Rectal smooth muscle tissue (tissue), 1 donor: ENCODE measurements around the gene MT1X.
"Not testable (repeated sequence)": the region's sequence is repeated elsewhere in the genome, so short reads cannot be mapped to it uniquely, and the experiment has no call there.

Experiments used
- H3K27ac ChIP-seq: one replicate; pipeline ENCODE4 v1.7.0; 2013; ENCODE audit warnings: low read depth, low read length, inconsistent platforms
- H3K27me3 ChIP-seq: one replicate; pipeline ENCODE4 v1.7.0; 2013; ENCODE audit warnings: low read length; ENCODE audit not compliant: control insufficient read depth, insufficient read depth
- H3K36me3 ChIP-seq: one replicate; pipeline ENCODE4 v1.7.0; 2013; ENCODE audit warnings: low read length; ENCODE audit not compliant: control insufficient read depth, insufficient read depth
- H3K4me1 ChIP-seq: one replicate; pipeline ENCODE4 v1.7.0; 2013; ENCODE audit warnings: low read length; ENCODE audit not compliant: control insufficient read depth, insufficient read depth
- H3K4me3 ChIP-seq: one replicate; pipeline ENCODE4 v1.7.0; 2013; ENCODE audit warnings: low read length
- H3K9ac ChIP-seq: one replicate; pipeline ENCODE4 v1.7.0; 2013; ENCODE audit warnings: low read length

MT1X gene

DNA sequence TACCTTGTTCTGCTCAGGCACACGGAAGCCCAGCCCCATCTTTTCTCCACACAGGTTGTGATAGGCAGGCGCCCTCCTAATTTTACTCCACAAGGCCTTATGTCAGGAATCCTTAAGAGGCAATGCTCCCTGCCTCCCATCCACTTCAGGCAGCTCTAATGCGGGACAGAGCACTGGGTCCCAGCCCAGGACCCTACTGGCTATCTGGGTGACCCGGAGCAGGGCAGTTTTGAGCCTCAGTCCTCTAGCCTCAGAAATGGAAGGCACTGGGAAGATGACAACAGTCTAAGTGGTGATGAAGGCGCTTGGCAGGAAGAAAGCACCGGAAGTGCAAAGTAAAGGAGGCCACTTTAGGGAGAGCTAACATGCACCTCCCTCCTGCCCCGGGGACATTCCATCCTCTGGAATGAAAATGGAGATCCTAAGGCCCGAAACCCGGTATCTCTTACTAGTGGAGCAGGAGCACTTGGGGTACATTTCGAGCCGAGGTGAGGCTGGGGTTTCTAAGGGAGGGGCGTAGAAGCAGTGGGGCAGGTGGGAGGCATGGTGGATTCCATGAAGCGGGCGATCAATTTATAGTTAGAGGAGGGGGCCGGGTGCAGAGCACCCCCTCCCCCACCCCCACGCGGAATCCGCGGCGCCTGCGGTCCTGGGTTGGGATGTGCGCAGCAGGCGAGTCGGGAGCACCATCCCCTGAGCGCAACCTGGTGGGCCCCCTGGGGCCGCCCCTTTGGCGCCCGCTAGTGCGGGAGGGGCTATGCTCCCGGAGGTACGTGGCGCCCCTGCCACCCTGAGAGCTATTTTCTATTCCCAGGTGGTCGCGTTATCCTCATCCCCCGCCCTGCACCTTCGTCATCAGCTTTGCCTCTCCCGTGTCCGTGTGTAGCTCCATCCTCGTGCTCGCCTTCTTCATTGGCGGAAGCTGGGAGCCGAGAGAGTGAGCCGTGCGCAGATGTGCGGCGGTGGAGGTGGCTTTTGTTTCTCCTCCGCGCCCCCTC, 19.6 kb upstream of the MT1X start:
- Histone ChIP-seq H3K27ac (no peak overlapping the region), H3K36me3 (no peaks in the 10 kb centered on the region), H3K4me3 (peak overlapping the region; percentile 27), H3K27me3 (peaks cover 15% of the 10 kb centered on the region), H3K9ac (no peak overlapping the region), H3K4me1 (peaks cover 3% of the 10 kb centered on the region)

DNA sequence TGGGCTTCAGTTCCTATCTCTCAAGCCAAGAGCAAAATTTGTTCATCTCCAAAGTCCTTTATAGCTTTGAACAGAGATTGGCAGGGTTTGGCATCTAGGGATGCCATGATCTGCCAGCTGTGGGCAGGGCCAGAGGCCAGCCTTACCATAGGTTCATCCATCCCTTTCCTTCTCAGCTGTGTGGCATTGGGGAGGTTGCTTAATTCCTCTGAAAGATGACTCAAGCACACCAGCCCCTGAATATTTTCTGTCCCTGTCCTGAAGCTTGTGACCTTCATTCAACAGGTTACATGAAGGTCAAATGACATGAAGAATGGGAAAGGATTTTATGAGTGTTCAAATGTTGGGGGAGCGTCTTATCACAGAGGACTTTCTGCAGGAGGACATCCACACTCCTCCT, 17.8 kb upstream of the MT1X start:
- Histone ChIP-seq H3K9ac (no peak overlapping the region), H3K4me3 (no peak overlapping the region), H3K4me1 (no peaks in the 10 kb centered on the region), H3K27ac (no peak overlapping the region), H3K36me3 (no peaks in the 10 kb centered on the region), H3K27me3 (peaks cover 23% of the 10 kb centered on the region)

DNA sequence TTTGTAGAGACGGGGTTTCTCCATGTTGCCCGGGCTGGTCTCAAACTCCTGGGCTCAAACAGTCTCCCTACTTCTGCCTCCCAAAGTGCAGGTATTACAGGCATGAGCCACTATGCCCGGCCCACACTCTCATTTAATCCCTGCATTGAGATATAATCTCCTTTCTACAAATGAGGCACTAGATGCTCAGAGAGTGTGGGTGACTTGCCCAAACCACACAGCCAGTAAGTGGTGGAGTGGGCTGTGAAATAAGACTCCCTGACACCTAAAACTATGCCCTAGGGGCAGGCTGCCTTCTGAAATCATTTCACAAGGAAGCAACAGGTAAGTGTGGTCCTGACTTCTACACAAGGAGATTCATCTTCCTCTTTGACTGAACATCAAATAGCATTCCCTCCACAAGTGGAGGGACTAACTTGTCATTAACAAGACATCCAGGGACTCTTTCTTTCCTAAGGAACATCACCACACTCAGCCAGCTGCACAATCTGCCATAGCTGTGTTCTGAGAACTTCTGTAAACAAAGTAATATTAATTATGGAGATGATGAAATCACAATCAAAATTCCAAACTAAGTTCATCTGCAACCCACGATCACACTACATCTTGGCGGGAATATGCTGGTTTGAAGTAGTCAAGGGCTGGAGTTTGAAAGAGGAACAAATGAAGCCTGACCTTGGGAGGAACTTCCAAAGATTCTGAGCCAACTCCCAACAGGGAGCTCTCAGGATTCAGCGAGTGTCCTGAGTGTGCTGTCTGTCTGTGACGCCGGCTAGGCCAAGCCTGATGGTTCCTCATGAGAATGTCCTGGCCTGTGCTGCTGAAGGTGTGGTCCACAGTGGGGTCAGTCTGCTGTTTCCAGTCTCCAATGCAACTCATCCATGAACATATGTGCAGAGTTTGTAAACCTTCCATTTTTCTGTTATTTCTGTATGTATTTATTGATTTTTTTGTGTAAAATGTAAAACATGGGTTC, 16.7 kb upstream of the MT1X start:
- peaks cover 29% of the 10 kb centered on the region for H3K27me3 ChIP-seq
- H3K4me3 ChIP-seq, H3K9ac ChIP-seq, H3K27ac ChIP-seq, H3K4me1 ChIP-seq, H3K36me3 ChIP-seq: not testable (repeated sequence)

GRCh38 chr16:56667581-56668571, 14.4 kb upstream of the MT1X start, which contains the start of gene MT1G:
TSS of gene MT1G (minus strand) at chr16:56668065. CDS start at chr16:56667993, 72 bp downstream.
- H3K4me3 ChIP-seq, result peak within 1 kb of the TSS; percentile 62
- H3K27me3 ChIP-seq, result peaks cover 30% of the 10 kb centered on the region

DNA sequence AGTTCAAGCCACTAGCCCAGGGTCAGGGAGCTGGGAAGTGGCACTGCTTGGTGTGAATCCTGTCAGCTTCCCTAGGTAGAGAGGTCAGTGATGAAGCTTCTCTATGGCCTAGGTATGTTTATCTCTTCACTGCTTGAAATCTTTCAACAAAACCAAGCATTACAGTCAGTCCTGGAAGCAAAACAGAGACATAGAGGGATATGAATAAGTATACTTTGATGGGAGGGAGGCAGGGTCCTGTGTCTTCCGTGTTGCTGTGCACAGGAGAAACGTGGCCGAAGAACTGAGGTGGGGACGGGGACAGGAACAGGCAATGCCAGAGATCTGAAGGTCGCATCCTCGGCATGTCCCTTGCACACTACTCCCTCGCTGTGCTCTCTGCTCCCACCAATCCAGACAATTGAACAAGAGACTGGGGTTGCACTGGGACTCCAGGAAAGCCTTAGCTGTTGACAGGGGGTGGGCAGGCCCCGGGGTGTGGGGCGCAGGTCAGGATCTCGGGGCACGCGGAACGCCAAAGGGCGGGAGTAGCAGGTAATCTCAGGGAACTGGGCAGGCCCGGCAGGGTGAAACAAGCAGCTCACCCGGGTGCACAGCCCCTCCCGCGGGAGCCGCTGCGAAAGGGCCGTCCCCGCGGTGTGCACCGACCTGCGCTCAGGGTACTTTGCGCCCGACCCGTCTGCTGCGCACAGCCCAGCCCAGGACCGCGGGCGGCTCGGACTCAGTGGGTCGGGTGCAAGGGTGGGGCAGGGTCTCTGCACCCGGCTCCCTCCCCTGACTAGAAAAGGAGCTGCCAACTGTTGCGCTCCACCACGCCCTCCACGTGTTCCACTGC, 13.0 kb upstream of the MT1X start, which contains the start of gene MT1H:
MT1H (plus strand) TSS at position 810 of the 835 bp plus-strand sequence. CDS start 71 bp downstream, outside the sequence.
- no peaks in the 10 kb centered on the region for H3K36me3 ChIP-seq
- H3K4me3 ChIP-seq, result no peak within 1 kb of the TSS
- H3K27me3 ChIP-seq, result peaks cover 28% of the 10 kb centered on the region
- no peak within 1 kb of the TSS for H3K27ac ChIP-seq
- no peak within 1 kb of the TSS for H3K9ac ChIP-seq
- no peaks in the 10 kb centered on the region for H3K4me1 ChIP-seq

More at GRCh38 chr16:56667581-56668571, 14.4 kb upstream of the MT1X start, which contains the start of gene MT1G:
- H3K9ac ChIP-seq, result peak within 1 kb of the TSS; percentile 56
- H3K36me3 ChIP-seq, result no peaks in the 10 kb centered on the region
- H3K4me1 ChIP-seq, result no peaks in the 10 kb centered on the region
- H3K27ac ChIP-seq, result no peak within 1 kb of the TSS

DNA sequence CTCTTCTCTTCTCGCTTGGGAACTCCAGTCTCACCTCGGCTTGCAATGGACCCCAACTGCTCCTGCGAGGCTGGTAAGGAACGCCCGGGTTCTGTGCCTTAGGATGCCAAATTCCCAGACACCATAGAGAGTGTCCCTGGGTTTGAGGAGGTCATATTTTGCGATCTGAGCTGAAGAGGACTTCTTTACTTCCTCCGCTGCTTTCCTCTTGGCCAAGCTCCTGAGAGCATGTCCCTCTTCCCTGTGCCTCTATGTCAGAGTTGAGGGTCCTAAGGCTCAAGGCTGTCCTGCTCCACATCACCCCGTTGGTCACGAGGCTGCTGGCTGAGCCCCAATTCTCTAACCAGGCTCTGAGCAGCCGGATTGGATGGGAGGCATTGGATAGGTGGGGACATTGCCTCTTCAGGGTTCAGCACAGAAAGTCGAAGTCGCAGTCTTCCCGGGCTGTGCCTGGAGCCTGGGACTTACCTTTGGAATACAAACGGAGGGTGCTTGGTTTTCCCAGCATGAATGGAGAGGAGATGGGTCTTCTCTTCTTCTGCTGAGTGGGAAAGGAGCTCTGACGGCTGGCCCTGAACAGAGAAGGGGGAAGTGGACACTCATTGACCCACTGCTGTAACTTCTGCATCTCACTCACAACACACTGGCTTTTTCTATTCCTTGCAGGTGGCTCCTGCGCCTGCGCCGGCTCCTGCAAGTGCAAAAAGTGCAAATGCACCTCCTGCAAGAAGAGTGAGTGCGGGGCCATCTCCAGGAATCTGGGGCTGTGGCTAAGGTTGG, 12.2 kb upstream of the MT1X start:
- no peaks in the 10 kb centered on the region for H3K4me1 ChIP-seq
- H3K9ac ChIP-seq, result no peak overlapping the region
- no peak overlapping the region for H3K4me3 ChIP-seq
- H3K27ac ChIP-seq, result no peak overlapping the region
- H3K27me3 ChIP-seq, result peaks cover 24% of the 10 kb centered on the region
- no peaks in the 10 kb centered on the region for H3K36me3 ChIP-seq

- Histone ChIP-seq H3K9ac (no peak overlapping the region), H3K4me3 (no peak overlapping the region), H3K27ac (no peak overlapping the region), H3K27me3 (peaks cover 24% of the 10 kb centered on the region), H3K4me1 (no peaks in the 10 kb centered on the region), H3K36me3 (no peaks in the 10 kb centered on the region)
These were observed 11.7 kb upstream of the MT1X start for GRCh38 chr16:56670620-56670934.

DNA sequence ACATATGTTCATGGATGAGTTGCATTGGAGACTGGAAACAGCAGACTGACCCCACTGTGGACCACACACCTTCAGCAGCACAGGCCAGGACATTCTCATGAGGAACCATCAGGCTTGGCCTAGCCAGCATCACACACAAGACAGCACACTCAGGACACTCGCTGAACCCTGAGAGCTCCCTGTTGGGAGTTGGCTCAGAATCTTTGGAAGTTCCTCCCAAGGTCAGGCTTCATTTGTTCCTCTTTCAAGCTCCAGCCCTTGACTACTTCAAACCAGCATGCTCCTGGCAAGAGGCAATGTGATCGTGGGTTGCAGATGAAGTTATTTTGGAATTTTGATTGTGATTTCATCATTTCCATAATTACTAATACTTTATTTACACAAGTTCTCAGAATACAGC, 10.6 kb upstream of the MT1X start:
- H3K4me3 ChIP-seq, H3K27ac ChIP-seq, H3K4me1 ChIP-seq, H3K36me3 ChIP-seq, H3K9ac ChIP-seq: not testable (repeated sequence)
- peaks cover 28% of the 10 kb centered on the region for H3K27me3 ChIP-seq

DNA sequence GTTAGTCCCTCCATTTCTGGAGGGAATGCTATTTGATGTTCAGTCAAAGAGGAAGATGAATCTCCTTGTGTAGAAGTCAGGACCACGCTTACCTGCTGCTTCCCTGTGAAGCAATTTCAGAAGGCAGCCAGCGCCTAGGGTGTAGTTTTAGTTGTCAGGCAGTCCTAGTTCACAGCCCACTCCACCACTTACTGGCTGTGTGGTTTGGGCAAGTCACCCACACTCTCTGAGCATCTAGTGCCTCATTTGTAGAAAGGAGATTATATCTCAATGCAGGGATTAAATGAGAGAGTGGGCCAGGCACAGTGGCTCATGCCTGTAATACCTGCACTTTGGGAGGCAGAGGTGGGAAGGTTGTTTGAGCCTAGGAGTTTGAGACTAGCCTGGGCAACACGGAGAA, 10.1 kb upstream of the MT1X start:
- H3K4me1 ChIP-seq, H3K27ac ChIP-seq, H3K4me3 ChIP-seq, H3K9ac ChIP-seq, H3K36me3 ChIP-seq: not testable (repeated sequence)
- peaks cover 26% of the 10 kb centered on the region for H3K27me3 ChIP-seq

GRCh38 chr16:56672761-56673536, 9.3 kb upstream of the MT1X start:
- Histone ChIP-seq H3K4me1 (no peaks in the 10 kb centered on the region), H3K27ac (no peak overlapping the region), H3K9ac (no peak overlapping the region), H3K36me3 (no peaks in the 10 kb centered on the region), H3K4me3 (no peak overlapping the region), H3K27me3 (peaks cover 20% of the 10 kb centered on the region)
